Keratinocyte (primary cell): Measurements from ENCODE around the gene PCDHGA10.

ENCODE experiments used
- CTCF ChIP-seq, 3 experiments: IDR thresholded peaks in 1 of 3; conservative IDR thresholded peaks in 1 of 3; optimal IDR thresholded peaks in 1 of 3; 2 replicates in 2 of 3; 3 replicates in 1 of 3; pipeline versions ENCODE3 to v1.5.1; 2011; ENCODE audit warnings: low read length in 3 of 3, mild to moderate bottlenecking in 3 of 3, moderate library complexity in 2 of 3, control low read depth in 1 of 3, inconsistent platforms in 1 of 3; ENCODE audit not compliant: insufficient read depth in 2 of 3; ENCODE audit errors: extremely low read depth in 1 of 3
- EZH2 ChIP-seq: IDR thresholded peaks from one replicate; pipeline ENCODE4 v1.6.1; 2012; ENCODE audit warnings: inconsistent platforms, mild to moderate bottlenecking, low read length, moderate library complexity

- TF ChIP-seq CTCF (optimal IDR thresholded peaks at IDR 0.05 in 1 of 3, IDR thresholded peaks at IDR 0.05 in 1 of 3, conservative IDR thresholded peaks at IDR 0.05 in 1 of 3; ENCODE audit: extremely low read depth in 1 of 3, insufficient read depth in 2 of 3, low read length in 3 of 3) (no peak), EZH2 (no peak)
Measured at GRCh38 chr5:141374627-141375026, 38.2 kb upstream of the PCDHGA10 start.
